Heart left ventricle (tissue), 13 donors: ENCODE data around the gene ABL2.

Experiments used
- POLR2A ChIP-seq, 2 donors: fragments of 450-650 bp; IDR thresholded peaks; one replicate each; pipeline ENCODE4 v1.6.1; 2017; ENCODE audit warnings: antibody characterized with exemption in 2 of 2, mild to moderate bottlenecking in 2 of 2, moderate library complexity in 2 of 2
- TF ChIP-seq, protein P1 (sequence below), 12 donors: fragments of 200-600 bp; sonication (generic) in 4 of 12; IDR thresholded peaks; one replicate each; pipeline versions ENCODE4 v1.5.0 to v1.8.0; 2018 to 2022; ENCODE audit warnings: antibody characterized with exemption in 12 of 12, mild to moderate bottlenecking in 5 of 12
- donor health status: ischemic (EF 13 %, LVEDD 7.1; RV severe dilation, severe dysfunction).
- donor health status: DM: no; HTN: yes; CAD: no.
- donor health status: DM: no; HTN: no; CAD: no.
- donor health status: ischemic (EF 25% LVEDD 6.9; RV normal size, moderate dysfunction).
- donor health status: ischemic (EF 25% LVEDD 5.7; RV mildly dilated, moderate dysfunction).
- donor health status: ischemic (EF 35%, LVEDD 5.7; RV mildly dilated, moderate dysfunction).
- donor health status: nonischemic (EF 11% LVEDD 7.7; RV severe dilation, severe dysfunction).
- donor health status: DM: yes; HTN: yes; CAD: no.
- donor health status: PGD.
- donor health status: ischemic (EF 29% LVEDD 5.4; RV normal size, mild dysfunction).
- donor health status: nonischemic (EF 23%, LVEDD 6.1; RV moderate dilation, normal function).

DNA sequence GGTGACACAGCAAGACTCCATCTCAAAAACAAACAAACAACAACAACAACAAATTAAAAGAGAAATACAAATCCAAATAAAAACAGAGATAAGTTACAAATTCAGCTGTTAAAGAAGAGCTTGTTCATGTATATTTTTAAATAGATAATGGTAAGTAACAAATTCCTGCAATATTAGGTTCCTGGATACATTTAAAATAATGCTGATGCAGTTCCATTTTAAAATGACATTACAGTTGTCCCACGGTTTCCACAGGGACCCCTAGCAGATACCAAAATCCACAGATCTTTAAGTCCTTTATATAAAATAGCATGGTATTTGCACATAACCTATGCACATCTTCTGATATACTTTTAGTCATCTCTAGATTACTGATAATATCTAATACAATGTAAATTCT, 61.5 kb downstream of the ABL2 start:
- TF ChIP-seq, protein P1, sequence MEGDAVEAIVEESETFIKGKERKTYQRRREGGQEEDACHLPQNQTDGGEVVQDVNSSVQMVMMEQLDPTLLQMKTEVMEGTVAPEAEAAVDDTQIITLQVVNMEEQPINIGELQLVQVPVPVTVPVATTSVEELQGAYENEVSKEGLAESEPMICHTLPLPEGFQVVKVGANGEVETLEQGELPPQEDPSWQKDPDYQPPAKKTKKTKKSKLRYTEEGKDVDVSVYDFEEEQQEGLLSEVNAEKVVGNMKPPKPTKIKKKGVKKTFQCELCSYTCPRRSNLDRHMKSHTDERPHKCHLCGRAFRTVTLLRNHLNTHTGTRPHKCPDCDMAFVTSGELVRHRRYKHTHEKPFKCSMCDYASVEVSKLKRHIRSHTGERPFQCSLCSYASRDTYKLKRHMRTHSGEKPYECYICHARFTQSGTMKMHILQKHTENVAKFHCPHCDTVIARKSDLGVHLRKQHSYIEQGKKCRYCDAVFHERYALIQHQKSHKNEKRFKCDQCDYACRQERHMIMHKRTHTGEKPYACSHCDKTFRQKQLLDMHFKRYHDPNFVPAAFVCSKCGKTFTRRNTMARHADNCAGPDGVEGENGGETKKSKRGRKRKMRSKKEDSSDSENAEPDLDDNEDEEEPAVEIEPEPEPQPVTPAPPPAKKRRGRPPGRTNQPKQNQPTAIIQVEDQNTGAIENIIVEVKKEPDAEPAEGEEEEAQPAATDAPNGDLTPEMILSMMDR (IDR thresholded peaks at IDR 0.05): no peak
- no peak for TF ChIP-seq POLR2A (IDR thresholded peaks at IDR 0.05)
